Renal pelvis (tissue), 12 donors: ENCODE measurements around the gene CCT6B. TPM values are rescaled to one million over a fixed set of nuclear protein-coding genes. Genes with fewer than 3 reads are reported as not detected.
"Not testable (repeated sequence)": the region's sequence is repeated elsewhere in the genome, so short reads cannot be mapped to it uniquely, and the experiment has no call there.

Experiments used
- DNase-seq: peaks from one replicate; pipeline ENCODE4 v3.0.0-alpha.2; 2013
- long read RNA-seq, 16 experiments: transcript quantifications; one replicate each; lab custom pipeline, GENCODE V29; 2026
- polyA plus RNA-seq, 3 donors: library from polyadenylated mRNA; unstranded; fragments of 120-200 nt; gene quantifications; one replicate each; pipeline ENCODE4 v1.2.1, GENCODE V29; 2013; ENCODE audit not compliant: insufficient read length in 3 of 3

CCT6B gene, protein sequence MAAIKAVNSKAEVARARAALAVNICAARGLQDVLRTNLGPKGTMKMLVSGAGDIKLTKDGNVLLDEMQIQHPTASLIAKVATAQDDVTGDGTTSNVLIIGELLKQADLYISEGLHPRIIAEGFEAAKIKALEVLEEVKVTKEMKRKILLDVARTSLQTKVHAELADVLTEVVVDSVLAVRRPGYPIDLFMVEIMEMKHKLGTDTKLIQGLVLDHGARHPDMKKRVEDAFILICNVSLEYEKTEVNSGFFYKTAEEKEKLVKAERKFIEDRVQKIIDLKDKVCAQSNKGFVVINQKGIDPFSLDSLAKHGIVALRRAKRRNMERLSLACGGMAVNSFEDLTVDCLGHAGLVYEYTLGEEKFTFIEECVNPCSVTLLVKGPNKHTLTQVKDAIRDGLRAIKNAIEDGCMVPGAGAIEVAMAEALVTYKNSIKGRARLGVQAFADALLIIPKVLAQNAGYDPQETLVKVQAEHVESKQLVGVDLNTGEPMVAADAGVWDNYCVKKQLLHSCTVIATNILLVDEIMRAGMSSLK
- polyA plus RNA-seq, result 1 to 10 TPM; 4.6 to 5.2 (median 5.2) TPM
- long read RNA-seq, donor 1, partial matches to known transcripts, result 20 of 21 reads
- long read RNA-seq, donor 1, other reads (novel, unspliced or antisense), result 0 of 21 reads
- long read RNA-seq, donor 2, partial matches to known transcripts, result 0 of 1 reads
- long read RNA-seq, donor 2, other reads (novel, unspliced or antisense), result 0 of 1 reads
- long read RNA-seq, donor 3, result 0 reads
- long read RNA-seq, donor 4, partial matches to known transcripts, result 19 of 20 reads
- long read RNA-seq, donor 4, other reads (novel, unspliced or antisense), result 0 of 20 reads
- long read RNA-seq, donor 5, result 0 reads
- long read RNA-seq, donor 6, partial matches to known transcripts, result 0 of 2 reads
- long read RNA-seq, donor 6, other reads (novel, unspliced or antisense), result 0 of 2 reads
- long read RNA-seq, donor 7, result 0 reads
- long read RNA-seq, donor 8, result 0 reads
- long read RNA-seq, donor 9, partial matches to known transcripts, result 0 of 2 reads
- long read RNA-seq, donor 9, other reads (novel, unspliced or antisense), result 0 of 2 reads
- long read RNA-seq, donor 10, partial matches to known transcripts, result 0 of 2 reads
- long read RNA-seq, donor 10, other reads (novel, unspliced or antisense), result 0 of 2 reads
- long read RNA-seq, donor 11, result 0 reads
- long read RNA-seq, donor 12, partial matches to known transcripts, result 0 of 1 reads
- long read RNA-seq, donor 12, other reads (novel, unspliced or antisense), result 0 of 1 reads
- long read RNA-seq, donor 13, result 0 reads
- long read RNA-seq, donor 14, result 0 reads
- long read RNA-seq, donor 15, result 0 reads
- long read RNA-seq, donor 16, partial matches to known transcripts, result 0 of 4 reads
- long read RNA-seq, donor 16, other reads (novel, unspliced or antisense), result 0 of 4 reads

DNA sequence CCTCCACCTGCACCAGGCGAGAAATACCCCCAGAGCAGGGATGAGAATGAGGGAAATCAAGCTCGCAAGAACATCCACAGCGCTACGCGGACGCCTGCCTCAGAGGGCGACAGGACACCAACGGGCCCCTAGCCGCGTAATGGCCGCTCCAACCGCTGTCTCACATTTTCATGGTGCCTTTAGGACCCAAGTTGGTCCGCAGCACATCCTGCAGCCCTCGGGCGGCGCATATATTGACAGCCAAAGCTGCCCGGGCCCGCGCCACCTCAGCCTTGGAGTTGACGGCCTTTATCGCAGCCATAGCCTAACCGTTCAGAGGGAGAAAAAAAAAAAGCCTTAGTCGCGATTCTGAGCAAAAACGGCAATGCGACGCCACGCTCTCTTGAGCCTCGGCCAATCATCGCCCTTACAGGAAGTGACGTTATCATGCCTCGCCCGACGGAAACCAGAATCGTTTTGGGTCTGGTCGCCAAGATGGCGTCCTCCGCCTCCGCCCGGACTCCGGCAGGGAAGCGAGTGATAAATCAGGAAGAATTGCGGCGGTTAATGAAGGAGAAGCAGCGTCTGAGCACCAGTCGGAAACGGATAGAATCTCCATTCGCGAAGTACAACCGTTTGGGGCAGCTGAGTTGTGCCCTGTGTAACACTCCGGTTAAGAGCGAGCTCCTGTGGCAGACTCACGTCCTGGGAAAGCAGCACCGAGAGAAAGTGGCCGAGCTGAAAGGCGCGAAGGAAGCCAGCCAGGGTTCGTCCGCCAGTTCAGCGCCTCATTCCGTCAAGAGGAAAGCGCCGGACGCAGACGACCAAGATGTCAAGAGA lies at the start of gene CCT6B, which contains the start of gene ZNF830:
Gene CCT6B, minus strand, starts transcription at position 368 of the 819 bp plus-strand sequence. Its CDS starts 67 bp downstream, at position 301.
Gene ZNF830, plus strand, starts transcription at position 448 of the 819 bp plus-strand sequence. Its CDS starts 27 bp downstream, at position 475.
- peak; percentile 97 for DNase-seq

GRCh38 chr17:35010093-35010492 lies 48.8 kb upstream of the CCT6B start:
- DNase-seq, result no peak

DNA sequence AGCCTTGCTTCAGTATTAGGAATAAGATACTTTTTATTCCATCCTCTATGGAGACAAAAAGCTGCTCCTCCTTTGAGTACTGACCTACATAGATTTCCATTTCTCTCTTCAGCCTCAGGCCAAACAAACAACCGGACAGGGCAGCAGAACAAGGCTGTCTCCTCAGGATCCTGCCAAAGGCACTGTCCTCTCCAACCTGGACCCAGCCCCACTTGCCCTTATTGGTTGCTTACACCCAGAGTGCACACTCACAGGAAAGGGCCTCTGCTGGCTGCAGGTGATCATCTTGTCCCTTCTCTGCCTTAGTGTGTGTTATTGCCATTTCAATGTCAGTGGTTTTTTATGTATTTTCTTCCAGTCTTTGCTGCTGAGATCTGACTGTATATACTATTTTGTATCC lies 45.7 kb upstream of the CCT6B start:
- DNase-seq, result no peak

DNA sequence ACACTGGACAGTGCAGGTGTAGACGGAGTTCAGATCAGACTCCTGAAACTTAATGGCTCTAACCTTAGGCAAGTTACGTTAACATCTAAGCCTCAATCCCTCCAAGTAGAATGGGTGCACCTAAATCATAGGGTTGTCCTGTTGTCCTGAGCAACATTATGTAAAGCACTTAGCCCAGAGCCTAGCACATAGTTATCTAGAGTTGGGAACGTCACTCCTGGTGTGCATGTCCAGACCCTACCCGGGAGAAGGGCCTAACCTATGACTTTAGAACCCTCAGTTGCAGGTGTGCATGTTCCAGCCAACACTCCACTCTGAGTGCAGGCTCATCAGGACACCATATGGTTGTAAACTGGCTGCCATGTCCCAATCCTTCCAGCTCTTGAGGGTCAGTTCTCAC lies 45.1 kb upstream of the CCT6B start:
- DNase-seq, result no peak

DNA sequence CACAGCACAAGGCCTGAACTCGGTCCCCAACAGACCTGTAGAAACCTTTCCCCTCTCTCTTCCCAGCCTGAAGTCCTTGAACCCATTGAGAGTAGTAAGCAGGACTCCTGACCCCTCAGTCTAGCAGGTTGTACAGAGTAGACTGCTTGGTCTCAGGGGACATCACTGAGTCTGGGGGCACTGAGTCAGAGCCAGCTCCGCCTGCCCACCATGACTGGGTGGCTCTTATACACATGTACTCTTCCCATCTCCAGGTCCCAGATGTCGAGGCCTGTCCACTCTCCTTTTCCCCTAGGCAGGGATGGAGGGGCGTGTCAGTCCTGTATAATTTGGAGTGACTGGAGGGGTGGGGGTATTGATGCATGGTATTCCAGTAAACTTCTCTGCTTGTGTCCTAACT lies 42.5 kb upstream of the CCT6B start:
- no peak for DNase-seq

DNA sequence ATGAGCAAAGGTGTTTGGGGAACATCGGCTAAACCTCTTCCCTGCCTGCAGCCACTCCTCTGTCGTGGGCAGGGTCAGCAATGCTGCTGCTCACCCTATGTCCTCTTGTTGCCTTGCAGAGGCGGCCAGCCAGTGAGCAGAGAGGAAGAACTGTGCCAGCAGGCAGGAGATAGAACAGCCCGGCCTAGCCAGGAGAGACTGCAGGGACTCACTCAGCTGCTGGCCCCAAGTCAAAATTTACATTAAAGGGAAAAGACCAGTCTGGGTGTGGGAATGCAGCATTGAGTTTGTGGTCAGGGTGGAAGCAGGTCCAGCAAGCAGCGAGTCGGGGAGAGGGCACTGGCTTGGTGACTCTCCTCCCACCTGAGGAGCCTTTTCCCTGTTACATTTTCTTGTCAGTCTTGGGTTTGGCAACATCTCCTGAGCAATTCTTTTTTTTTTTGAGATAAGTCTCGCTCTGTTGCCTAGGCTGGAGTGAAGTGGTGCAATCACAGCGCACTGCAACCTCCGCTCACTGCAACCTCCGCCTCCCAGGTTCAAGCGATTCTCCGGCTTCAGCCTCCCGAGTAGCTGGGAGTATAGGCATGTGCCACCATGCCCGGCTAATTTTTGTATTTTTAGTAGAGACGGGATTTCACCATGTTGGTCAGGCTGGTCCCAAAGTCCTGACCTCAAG lies 41.8 kb upstream of the CCT6B start:
- no peak for DNase-seq

DNA sequence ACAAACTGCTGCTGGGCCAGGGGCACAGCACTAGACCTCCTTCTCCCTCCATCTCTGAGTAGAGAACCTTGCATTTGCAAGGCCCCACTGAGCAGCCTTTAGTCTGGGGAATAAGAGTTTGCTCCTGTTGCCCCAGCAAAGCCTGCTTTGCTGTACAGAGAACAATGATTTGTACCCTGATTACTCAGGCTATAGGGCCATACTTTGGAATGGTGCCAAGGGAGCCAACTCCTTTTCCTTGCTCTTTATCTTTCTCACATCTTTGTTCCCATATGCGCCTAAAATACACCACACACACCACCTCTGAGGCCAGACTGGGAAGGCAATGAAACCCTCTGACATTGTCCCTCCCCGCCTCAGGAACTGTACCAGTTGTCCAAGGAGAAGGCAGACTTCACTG lies 40.3 kb upstream of the CCT6B start:
- DNase-seq, result no peak

GRCh38 chr17:35000965-35001364 lies 39.7 kb upstream of the CCT6B start:
- not testable (repeated sequence) for DNase-seq

GRCh38 chr17:34999456-34999855 lies 38.2 kb upstream of the CCT6B start:
- no peak for DNase-seq

- no peak for DNase-seq
Observed at GRCh38 chr17:34998205-34998604, 36.9 kb upstream of the CCT6B start.

GRCh38 chr17:34997355-34997862 lies 36.1 kb upstream of the CCT6B start:
- peak; percentile 86 for DNase-seq

DNA sequence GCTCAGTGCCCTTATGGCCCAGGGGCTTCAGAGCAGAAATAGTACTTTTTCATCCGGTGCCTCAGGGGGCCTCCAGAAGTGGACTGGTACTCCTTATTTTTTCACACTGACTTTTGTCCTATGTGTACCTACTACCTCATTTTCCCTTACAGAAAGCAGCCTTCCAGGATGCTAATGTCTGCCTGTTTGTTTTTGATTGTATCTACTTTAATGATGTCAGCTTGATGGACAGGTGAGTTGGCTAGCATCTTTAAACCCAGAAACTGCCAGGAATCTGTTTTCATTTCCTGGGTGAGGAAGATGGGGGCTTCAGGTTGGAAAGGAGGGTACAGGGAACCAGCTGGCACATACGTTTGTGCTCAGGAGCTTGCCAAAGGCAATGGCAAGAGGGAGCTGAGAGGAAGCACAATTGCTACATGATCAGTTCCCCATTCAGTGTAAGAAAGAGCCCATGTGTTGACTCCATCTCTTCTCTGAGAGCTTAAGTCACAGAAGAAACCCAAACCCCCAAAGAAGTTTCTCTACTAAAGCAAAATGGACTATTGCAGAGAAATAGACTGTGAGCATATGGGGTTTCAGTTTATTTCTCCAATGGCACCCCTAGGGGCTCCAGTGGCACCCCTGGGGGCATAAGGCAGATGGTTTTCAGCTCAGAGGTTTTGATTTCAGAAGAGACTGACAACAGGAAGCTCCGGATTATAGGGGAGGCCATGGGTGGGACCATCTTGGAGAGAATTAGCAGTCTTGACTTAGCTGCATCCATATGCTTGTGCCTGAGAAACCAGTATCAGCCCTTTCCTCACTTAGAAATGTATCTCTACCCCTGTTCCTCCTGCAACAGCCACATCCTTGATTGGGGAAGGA lies 35.4 kb upstream of the CCT6B start:
- no peak for DNase-seq

GRCh38 chr17:34993031-34993430 lies 31.8 kb upstream of the CCT6B start:
- no peak for DNase-seq

- DNase-seq, result no peak
Observed at GRCh38 chr17:34991606-34992005, 30.3 kb upstream of the CCT6B start.

DNA sequence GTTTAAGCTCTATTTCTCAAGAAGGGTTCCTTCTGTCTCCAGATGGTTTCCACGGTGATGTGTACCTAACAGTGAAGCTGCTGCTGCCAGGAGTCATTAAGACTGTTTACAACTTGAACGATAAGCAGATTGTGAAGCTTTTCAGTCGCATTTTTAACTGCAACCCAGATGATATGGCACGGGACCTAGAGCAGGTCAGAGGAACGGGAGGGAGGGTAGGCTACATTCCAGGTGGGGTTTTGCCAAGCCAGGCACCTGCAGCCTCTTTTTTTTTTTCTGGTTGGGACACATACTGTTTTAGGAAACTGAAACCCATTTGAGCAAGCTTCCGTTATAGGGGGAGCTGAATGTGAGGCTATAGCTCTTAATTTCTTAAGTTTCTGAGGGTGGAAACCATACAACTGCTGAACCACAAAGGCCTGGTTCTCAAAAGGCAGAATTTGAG lies 29.7 kb upstream of the CCT6B start:
- DNase-seq, result no peak

DNA sequence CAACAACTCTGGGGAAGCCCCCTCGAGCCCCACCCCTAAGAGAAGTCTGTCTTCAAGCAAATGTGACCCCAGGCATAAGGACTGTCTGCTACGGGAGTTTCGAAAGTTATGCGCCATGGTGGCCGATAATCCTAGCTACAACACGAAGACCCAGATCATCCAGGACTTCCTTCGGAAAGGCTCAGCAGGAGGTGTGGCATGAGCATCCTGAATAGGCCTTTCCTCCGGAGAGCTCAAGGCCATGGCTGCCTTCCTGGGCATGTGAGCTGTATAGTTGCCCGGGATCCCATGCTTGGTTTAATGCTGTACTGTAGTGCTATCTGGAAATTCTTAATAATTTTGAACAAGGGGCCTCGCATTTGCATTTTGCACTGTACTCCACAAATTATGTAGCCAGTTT lies 28.2 kb upstream of the CCT6B start:
- DNase-seq, result no peak

DNA sequence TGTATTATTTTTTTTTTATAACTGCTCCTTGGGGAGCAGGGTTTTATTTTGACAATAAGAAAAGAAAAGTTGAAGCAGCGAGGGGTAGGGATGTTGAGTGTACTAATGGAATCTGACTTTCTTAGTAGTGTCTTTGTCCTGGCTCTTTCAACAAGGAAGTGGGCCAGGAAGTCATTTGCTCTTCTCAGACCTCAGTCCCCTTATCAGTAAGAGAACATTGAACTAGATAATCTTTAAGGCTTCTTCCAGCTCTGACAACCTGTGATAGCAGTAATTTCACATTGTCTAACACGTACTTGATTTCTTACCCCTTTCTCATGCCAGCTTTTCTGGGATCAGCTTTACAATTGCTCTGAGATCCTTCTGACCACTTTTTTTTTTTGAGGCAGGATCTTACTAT lies 27.4 kb upstream of the CCT6B start:
- no peak for DNase-seq

GRCh38 chr17:34987232-34987631 lies 26.0 kb upstream of the CCT6B start:
- DNase-seq, result no peak
